ENCODE results near the gene HOXD1.
A peak's percentile ranks its signal among the peaks of the same experiment; 100 is the strongest.

Gene HOXD1

DNA sequence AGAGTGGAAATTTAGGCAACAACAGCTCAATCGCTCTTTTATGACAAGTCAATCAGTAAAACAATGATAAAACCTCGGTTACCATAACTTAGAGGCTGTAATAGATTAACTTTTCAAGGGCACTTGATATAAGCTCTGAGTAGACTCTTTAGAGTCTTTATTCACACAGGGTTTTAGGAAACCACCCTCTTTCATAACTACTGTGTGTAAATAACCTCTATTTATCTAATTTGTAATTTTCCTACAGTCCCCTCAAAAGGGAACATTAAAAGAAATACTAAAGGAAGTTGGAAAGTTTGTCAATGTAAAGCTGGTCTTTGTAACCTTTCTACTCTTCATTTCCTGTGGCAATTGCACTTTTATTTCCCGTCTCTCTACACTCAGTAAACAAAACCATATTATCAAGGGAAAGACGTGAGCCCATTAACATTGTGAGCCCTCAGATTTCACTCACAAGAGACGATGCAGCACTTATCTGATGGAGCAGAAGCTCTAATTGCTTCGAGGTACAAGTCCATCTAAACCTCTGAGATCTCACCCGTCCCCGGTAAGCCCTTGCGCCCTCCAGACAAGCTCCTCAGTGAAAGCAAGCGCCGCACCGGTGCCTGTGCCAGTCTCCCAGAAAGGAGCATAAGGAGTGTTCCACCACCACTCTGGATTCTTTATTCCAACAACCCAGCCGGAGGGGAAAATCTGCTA, 1.1 kb upstream of the HOXD1 start:
- DNase-seq: peak; percentile 15

DNA sequence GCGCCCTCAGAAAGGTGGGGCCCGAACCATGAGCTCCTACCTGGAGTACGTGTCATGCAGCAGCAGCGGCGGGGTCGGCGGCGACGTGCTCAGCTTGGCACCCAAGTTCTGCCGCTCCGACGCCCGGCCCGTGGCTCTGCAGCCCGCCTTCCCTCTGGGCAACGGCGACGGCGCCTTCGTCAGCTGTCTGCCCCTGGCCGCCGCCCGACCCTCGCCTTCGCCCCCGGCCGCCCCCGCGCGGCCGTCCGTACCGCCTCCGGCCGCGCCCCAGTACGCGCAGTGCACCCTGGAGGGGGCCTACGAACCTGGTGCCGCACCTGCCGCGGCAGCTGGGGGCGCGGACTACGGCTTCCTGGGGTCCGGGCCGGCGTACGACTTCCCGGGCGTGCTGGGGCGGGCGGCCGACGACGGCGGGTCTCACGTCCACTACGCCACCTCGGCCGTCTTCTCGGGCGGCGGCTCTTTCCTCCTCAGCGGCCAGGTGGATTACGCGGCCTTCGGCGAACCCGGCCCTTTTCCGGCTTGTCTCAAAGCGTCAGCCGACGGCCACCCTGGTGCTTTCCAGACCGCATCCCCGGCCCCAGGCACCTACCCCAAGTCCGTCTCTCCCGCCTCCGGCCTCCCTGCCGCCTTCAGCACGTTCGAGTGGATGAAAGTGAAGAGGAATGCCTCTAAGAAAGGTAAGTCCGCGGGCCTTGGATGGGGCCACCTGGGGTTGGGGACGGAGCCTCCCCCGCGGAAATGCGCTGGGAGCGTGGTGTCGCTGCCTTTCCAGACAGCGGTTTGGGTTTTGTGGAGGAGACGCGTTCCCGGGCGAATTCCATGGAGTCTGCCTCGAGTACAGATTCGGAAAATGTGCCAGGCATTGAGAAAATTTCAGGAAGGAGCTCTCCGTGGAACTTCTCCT, 559 bp downstream of the HOXD1 start:
- no peak for DNase-seq

DNA sequence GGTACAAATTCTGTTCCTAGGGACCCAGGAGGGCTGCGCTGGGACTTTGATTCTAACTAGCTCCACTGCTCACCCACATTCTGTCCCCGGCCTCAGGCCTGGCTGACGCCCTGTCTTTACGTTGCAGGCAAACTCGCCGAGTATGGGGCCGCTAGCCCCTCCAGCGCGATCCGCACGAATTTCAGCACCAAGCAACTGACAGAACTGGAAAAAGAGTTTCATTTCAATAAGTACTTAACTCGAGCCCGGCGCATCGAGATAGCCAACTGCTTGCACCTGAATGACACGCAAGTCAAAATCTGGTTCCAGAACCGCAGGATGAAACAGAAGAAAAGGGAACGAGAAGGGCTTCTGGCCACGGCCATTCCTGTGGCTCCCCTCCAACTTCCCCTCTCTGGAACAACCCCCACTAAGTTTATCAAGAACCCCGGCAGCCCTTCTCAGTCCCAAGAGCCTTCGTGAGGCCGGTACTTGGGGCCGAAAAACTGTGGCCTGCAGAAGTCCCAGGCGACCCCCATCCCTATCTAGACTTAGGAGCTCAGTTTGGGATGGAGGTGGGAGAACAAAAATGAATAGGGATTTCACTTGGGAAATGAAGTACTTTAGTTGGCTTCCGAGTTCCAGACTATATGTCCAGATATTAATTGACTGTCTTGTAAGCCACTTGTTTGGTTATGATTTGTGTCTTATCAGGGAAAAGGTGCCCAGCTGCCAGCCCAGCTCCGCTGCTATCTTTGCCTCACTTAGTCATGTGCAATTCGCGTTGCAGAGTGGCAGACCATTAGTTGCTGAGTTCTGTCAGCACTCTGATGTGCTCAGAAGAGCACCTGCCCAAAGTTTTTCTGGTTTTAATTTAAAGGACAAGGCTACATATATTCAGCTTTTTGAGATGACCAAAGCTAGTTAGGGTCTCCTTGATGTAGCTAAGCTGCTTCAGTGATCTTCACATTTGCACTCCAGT, 1.5 kb downstream of the HOXD1 start:
- DNase-seq: no peak

DNA sequence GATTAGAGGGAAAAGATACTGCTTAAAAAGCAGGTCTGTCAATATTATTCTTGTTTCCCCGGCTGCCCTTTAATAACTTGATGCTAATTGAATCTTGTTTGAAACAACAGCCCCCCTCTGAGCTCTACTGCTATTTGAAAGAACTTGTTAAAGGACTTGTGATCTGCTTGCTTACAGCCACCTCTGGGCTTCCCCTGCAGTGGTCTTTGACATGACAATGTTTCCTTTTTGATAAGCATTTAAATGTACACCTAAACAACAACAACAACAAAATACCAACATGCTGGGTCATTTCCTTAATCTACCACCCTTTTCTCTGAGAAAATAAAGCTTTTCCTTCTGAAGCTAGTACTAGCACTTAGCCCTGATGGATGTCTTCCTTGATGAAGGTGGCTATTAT, 3.9 kb downstream of the HOXD1 start:
- no peak for DNase-seq

DNA sequence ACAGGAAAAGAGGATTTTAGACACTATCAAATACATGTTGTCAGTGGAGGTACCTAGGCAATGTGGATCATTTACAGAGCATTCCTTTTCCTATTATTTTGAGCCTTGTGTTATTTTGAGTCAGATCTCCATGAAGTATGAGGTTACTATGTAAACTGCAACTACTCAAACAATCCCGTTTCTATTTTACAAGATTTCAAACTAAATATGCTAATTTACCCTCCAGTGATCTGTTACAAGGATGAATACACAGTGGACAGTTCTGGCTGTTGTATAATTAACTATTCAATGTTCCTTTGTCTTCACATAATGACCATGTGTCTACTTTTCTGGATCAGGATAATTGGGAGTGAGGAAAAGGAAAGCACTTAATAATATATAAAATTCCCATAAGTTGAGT, 4.6 kb downstream of the HOXD1 start:
- no peak for DNase-seq

DNA sequence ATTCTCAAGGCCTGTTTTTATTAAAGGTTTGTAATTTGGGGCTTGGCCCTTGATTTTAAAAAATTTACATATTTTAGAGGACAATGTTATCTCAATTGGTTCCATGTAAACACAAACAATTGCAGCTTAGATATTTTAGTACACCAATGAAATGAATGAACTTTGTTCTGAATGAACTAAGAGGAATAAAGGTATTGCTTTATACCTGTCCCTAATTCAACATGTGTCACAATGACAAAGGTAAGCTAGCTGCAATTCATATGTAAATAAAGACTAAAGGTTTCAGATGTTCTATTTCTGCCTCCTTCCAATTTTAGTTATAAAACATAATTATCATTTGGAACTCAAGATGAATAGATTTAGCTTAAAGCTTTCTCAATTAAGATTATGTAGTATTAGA, 11.4 kb downstream of the HOXD1 start:
- DNase-seq: no peak

DNA sequence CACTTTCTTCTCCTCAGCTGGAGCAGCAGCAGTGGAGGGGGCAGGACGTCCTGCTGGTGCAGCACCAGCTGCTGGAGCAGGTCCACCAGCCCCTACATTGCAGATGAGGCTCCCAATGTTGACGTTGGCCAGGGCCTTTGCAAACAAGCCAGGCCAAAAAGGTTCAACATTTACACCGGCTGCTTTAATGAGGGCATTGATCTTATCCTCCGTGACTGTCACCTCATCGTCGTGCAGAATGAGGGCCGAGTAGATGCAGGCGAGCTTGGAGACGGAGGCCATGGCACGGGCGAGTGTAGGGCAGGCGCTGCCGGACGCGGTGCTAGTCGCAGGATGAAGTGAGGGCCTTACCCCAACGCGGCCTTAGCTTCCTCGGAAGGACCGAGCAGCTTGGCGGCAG, 12.5 kb downstream of the HOXD1 start:
- DNase-seq: no peak

DNA sequence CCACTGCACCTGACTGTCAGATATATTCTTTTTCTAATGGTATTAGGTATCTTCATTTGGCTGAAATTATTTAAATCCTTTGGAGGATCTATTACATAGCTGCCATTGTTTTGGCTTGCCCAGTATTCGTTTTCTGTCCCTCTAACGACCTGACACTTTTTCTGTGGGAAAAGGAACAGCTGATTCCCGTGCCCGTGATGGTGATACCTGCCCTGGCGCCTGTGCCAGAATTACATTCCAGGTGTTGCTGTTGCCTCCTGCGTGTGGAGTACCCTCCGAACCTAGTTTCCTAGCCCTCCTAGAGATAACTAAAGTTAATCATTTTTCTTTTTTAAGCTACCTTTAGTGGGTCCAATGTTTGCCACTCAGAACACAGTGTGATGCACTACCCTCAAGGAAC, 14.0 kb downstream of the HOXD1 start:
- DNase-seq: peak; percentile 43

DNA sequence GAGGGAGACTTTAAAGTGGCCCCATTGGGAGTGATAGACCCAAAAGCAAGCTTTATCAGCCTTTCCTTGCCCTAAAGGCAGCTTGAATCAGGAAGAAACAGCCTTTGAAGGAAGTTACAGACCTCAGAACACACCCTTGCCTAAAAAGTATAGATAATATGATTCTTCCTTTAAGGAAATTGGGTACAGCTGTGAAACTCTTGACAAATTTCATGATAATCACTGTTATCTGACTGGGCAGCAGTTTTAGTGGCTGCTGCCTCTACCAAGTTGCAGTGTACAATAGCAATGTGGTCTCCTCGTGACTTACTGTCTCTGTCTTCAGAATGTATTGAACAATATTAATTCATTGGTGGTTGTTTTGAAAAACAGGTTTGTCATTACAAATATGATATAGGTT, 16.7 kb downstream of the HOXD1 start:
- DNase-seq: no peak

DNA sequence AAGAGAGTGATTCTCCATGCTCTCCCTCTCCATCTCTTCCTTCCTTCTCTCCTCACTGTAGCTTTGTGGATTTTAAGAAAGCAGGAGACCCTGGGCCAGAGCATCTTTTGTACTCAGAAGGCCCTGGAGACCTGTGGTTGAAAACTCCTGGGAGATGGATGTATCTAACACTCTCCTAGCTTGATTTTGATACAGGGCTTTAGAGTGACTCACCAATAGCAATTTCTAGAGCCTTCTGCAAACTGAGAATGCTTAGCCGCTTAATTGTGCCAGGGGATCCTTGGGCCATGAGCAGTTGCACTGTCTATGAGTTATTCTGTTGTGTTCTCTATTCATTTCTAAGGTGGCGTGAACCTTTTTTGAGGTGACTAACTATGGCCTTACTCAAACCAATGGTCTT, 17.7 kb downstream of the HOXD1 start:
- no peak for DNase-seq

DNA sequence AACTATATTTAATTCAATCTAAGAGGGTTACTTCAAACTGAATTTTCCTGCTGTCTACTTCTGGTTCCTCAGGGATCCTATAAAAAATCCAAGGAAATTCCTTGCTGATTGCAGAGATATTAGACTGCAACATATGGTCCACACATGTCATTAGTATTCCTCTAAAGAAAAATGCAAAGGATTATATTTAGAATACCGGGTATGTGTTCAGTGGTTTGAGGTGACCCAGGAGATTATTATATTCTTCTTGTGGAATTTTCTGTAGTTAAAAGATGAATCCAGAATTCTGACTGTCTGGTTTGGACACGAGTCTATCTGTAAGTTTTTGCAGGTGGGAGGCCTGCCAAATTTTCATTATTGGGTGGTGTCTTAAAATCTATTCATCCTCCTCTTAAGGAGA, 18.2 kb downstream of the HOXD1 start:
- no peak for DNase-seq

DNA sequence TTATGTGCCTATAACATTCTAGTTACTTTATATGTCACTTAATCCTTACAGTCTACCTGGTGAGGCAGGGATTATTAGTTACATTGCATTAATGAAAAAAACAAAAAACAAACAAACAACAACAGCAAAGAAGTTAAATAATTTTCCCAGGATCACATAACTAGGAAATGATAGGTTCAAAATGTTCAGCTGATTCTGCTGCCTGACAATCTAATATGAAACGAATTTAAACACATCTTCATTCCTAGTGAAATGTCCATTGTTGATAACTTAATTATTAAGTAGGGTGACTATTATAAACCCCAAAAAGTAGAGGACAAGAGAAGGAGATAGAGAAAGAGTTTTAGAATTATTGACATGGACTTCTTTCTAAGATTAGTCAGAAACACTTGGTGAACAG, 22.6 kb downstream of the HOXD1 start:
- DNase-seq: no peak

DNA sequence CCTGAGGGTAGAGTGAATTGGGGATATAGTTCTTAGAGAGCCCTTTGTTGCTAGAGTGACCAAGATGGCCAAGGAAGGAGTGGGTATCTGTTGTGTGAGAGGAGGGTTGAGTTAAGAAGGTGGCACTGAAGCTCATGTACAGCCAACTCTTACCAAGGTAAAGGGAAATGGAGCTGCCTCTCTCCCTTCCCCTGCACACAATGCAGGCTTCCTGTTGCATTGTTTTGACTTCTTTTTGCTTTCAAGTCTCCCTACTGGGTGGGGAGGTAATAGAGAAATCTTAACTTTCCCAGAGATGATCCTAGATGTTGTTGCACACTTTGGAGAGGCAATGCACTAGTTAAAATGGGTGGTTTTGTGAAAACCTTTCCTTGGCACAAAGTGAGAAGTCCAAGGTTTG, 23.8 kb downstream of the HOXD1 start:
- DNase-seq: no peak

DNA sequence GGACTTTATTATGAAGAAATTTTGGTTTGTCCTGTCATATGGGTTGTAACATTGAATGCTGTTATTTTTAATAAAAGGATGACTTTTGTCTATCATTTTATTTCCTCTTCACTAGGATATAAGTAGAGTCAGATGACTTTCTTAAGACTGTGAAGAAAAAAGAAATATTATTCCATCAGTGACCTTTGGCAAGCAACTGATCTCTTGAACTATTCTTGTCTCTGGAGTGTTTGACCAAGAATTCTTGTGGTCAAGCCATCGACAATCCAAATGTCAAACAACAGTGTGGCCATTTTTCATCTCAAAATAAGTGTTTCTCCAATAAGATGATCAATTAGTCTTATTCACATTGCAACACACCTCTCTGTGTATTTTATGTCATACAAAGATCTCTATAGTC, 24.9 kb downstream of the HOXD1 start:
- no peak for DNase-seq

DNA sequence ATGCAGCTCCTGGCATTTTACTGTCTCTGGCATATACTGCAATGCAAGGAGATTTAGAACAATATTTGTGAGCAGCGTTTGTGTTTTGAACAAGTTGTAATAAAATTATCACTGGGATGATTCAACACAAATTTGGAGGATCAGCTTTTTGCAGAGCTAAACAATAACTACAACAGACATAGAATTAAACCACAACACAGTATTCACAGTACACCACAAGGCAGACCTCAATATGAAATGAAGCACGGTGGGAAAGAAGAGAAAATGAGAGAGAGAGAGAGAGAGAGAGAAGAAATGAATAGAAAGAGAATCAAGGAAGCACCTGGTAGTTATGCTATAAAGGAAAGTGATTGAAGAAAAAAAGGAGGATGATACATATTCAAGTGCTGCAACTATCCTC, 39.4 kb downstream of the HOXD1 start:
- no peak for DNase-seq

DNA sequence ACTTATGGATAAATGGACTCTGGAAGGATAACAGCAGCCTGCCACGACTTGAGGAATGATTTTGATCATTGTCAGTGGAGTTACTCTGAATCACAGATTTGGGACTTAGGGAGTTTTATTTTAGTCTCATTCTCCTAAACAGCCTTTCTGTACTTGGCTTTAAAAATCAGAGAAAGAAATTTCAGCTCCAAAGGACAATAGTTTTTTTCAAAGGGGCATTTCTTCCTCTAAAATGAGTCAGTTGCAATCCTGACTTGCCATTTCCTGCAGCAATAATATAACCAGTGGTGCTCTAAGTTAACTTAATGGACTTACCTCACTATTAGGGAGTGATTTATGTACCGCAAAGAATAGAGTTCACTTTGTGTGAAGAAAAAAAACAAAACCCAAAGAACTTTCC, 45.7 kb downstream of the HOXD1 start:
- DNase-seq: no peak

DNA sequence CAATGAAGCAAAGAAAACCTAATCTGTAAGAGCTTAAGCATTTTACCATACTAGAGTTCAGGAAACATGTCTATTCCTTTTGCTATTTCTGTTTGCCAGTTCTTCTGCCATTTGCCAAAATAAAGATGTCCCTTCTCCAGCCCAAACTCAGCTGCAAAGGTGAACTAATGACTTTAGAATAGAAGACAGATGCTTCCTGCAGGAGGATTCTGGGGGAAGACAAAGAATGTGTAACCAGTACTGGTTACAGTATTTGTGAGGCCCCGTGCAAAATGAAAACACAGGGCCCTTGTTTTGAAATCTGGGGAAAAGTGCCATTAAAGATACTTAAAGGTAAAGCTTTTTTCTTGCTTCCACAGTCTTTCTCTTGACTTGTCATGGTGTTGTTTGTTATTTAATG, 46.5 kb downstream of the HOXD1 start:
- no peak for DNase-seq

DNA sequence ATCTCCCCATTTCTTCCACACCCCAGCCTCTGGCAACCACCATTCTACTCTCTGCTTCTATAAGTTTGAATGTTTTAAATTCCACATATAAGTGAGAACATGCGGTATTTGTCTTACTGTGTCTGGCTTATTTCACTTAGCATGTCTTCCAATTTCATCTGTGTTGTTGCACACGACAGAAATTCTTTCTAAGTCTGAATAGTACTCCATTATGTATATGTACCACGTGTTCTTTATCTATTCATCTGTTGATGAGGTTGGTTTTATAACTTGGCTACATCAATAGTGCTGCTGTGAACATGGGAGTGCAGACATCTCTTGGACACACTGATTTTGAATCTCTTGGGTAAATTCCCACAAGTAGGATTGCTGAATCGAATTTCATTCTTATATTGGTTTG, 49.0 kb downstream of the HOXD1 start:
- DNase-seq: no peak

DNA sequence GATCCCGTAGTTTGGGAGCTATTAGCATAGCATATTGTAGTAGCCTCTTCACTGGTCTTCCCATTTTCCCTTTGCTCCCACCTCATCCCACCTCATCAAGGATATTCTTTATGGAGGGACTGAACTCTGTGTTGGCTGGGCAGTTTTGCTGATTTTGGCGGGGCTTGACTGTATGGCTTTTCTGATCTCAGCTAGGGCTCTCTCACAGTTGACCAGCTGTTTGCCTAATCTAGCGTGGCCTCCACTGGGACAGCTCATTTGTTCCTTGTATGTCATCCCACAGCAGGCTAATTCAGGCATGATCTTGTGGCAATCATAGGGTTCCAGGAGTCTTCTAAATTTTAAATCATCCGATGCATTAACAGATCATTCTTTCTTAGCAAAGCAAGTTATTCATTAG, 50.6 kb downstream of the HOXD1 start:
- no peak for DNase-seq

DNA sequence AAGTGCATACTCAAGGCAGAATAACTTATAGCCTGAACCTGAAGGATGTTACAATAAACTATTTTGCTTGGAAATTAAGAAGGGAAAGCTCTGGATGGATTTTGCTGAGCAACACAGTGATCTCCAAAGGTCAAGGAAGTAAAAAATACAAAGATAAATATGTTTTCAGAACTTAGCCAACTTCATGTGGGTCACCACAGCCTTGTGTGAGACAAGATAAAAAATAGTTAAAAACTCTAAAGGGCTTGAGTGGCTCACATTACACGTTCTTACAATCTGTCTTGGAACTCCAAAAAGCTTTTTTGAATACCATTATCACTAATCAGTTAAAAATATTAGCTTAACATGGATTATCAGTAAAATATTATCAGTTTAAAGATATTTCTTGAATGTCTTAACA, 51.8 kb downstream of the HOXD1 start:
- no peak for DNase-seq
